ENCODE results near the gene RAP1GAP2.
A peak's percentile ranks its signal among the peaks of the same experiment; 100 is the strongest.
"Not testable (repeated sequence)": the region's sequence is repeated elsewhere in the genome, so short reads cannot be mapped to it uniquely, and the experiment has no call there.

Gene RAP1GAP2

DNA sequence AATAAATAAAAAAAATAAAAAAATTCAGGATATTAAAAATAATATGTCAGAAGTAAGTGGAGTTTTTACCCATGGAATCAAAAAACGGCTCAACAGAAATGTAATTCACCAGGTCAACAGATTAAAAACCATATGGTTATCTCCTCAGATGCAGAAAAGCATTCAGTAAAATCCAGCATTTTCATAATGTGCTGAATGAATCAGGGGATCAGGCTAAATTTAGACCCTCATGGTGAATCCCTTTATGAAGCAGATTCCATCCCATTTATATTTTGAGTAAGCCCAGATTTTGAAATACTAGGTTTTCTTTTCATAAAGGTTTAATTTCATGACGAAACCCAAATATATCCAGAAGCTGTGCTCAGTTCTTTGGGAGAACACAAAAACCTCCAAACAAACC lies 182.8 kb downstream of the RAP1GAP2 start:
- DNase-seq = no peak

DNA sequence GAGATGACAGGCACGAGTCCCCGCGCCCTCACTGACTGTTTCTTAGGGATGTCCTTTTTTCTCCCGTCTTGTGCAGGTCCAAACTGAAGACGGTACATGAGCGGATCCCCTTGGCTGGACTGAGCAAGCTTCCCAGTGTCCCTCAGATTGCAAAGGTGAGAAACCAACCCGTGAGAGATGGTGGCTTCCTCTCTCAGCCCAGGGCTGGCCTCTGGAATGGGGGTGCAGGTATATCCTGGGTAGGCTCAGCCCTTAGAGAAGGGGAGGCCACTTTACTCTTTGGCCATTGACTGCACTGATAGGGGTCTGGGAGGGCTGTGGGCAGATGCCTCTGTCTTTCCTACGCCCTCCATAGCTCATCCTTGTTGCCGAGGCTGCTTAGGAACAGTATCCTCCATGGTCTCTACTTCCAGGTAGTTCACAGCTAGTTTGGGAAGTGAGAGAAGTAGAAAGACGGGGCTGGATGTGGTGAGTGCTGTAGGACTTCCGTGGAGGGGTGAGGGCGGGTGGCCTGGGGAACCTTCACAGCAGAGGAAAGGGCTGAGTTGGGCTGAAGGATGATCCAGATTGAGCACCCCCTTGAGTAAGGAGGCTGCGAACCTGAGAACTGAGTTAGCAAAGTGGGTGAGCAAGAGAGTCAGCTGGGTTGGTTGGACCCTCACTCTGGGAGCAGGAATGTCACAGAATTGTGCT lies 184.1 kb downstream of the RAP1GAP2 start:
- DNase-seq = no peak

DNA sequence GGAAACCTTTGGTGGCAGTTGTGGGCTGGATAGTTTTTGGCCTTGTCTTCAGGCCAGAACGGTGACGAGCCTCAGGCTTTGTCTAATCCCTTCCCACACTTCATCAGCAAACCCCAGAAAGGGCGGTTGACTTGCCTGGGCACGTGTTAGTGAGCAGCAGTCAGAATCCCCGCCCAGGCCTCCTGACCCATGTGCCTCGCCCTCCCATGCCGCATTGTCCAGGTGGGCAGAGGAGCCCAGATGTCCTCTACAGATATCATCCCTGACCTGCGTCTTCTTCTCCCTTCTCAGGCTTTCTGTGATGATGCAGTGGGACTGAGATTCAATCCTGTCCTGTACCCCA lies 184.6 kb downstream of the RAP1GAP2 start:
- no peak for DNase-seq

DNA sequence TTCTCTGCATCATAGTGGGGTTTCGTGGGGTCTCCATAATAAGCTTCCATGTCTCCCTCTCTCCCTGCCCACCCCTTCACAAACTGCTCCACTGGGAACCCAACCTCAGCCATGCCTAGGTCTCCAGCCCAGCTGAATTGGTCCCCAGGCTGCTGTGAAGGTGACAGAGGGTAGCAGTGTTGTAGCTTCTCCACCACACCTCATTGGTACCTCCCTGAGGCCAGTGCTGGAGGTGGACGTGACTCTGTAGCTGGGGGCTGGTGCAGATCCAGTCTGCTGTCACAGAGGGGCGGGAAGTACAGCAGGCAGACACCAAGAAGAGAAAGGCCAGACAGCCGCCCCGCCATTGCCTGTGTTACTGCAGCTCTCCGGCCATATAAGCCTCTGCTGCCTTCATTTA lies 185.1 kb downstream of the RAP1GAP2 start:
- DNase-seq = no peak

DNA sequence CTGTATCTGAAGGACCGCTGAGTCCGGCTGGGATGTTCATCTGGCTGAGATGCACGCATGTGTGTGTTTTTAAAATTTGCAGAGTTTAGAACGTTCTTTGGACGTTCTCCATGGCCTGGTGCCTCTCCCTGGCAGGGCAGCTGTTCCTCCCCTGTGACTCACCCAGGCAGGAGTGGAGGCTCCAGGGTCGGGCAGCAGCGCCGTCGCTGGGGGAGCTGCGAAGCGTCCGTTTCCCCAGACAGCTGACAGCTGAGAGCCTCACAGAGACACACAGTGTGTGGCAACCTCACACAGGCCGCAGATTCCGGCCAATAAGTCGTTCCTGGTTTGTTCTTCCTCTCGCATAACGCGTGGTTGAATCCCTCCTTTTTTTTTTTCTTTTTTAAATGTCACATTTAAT lies 186.6 kb downstream of the RAP1GAP2 start:
- DNase-seq = no peak

DNA sequence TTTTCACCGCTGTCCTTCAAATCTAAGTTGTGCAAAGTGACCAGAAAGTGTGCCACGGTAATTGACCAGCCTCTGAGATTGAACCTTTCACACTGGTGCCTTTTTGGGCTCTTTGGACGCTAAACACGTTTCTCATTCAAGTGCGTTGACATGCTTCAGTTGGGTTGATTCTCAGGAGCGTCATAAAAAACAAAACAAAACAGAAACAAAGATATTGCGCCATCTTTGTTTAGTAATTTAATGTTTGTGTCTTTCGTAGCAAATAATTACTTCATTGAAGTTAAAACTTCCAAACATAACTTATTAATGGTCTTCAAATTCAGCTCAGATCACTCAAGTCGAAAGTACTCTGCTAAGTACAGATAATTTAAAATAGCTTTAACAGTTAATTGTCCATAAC lies 187.0 kb downstream of the RAP1GAP2 start:
- no peak for DNase-seq

DNA sequence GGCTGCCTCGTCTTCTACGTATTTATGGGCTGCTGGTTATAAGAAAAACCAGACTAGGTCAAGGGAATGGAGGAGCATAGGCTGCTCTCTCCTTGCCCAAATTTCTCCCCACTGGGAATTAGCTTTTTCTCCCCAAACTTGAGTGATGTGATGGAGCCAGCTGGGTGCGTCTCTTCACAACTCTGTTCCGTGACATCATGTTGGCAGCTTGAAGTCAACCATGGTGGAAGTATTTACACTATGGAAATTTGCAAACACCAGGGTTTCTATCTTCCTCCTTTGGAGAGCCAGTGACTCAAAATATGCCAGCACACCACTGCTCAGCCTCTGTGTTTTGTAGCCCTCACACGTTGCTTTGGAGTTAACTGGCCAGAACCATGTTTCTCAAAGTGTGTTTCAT lies 189.1 kb downstream of the RAP1GAP2 start:
- no peak for DNase-seq

DNA sequence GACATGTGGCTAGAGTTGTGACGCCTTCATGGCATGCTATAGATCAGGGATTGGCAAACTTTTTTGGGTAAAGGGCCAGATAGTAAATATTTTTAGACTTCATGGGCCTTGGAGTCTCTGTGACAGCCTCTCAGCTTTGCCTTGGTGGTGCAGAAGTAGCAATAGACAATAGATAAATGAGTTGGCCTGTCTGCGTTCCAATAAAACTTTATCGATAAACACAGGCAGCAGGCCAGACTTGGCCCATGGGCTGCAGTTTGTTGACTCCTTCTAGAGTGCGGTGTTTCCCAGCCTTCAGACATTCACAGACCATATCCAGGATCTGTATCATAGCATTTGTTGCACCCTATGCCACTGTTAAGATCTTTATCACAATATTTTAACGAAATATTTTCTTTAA lies 190.7 kb downstream of the RAP1GAP2 start:
- no peak for DNase-seq

DNA sequence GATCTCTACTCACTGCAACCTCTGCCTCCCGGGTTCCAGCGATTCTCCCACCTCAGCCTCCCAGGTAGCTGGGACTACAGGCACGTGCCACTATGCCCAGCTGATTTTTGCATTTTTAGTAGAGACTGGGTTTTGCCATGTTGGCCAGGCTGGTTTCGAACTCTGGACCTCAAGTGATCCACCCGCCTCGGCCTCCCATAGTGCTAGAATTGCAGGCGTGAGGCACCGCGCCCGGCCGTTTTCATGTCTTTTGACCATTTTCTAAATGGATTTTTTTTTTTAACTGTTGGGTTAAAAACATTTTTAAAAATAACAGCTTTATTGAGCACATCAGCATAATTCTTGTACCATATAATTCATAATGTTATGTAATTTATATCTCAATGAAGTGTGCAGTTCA lies 193.2 kb downstream of the RAP1GAP2 start:
- DNase-seq = not testable (repeated sequence)

DNA sequence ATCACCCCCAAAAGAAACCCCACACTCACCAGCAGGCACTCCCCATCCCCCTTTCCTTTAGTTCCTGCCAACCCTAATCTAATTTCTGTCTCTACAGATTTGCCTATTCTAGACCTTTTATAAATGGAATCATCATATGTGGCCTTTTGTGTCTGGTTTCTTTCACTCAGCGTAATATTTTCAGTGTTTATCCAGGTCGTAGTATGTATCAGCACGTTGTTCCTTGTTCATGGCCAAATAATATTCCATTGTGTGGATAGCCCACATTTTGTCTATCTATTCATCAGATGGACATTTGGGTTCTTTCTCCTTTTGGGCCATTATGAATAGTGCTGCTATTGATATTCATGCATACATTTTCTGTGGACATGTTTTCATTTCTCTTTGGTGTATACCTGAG lies 193.6 kb downstream of the RAP1GAP2 start:
- no peak for DNase-seq

DNA sequence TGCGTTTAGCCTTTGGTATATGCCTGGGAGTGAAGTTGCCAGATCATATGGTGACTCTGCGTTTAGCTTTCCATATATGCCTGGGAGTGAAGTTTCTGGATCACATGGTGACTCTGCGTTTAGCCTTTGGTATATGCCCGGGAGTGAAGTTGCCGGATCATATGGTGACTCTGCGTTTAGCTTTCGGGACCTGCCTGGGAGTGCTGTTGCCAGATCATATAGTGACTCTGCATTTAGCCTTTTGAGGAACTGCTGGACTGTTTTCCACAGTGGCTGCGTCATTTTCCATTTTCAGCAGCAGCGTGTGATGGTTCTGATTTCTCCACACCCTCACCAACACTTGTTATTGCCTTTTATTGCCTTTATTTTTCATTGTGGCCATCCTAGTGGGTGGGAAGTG lies 194.2 kb downstream of the RAP1GAP2 start:
- DNase-seq = no peak

DNA sequence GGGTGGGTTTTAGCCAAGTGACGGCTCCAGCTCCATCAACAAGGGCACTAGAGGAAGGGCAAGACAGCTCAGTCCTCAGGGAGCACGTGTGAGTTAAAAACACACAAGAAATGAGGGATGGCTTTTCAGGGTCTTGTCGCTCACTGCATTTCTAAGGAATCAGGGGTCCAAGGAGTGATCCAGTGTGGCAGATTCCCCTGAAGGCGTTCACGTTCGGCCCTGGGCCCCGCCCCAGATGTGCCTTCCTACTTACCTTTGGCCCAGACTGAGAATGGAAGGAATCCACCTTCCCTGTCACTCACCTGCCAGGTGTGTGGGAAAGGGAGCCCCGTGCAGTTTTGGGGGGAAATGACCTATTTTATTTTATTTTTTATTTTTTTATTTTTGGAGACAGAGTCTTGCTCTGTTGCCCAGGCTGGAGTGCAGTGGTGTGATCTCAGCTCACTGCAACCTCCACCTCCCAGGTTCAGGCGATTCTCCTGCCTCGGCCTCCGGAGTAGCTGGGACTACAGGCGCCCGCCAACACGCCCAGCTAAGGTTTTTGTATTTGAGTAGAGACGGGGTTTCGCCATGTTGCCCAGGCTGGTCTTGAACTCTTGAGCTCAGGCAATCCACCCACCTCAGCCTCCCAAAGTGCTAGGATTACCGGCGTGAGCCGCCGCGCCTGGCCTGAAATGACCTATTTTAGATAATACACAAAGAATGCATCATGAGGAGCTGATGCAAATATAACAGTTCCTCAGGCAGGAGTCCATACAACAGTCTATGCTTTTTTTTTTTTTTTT lies 195.3 kb downstream of the RAP1GAP2 start:
- not testable (repeated sequence) for DNase-seq

DNA sequence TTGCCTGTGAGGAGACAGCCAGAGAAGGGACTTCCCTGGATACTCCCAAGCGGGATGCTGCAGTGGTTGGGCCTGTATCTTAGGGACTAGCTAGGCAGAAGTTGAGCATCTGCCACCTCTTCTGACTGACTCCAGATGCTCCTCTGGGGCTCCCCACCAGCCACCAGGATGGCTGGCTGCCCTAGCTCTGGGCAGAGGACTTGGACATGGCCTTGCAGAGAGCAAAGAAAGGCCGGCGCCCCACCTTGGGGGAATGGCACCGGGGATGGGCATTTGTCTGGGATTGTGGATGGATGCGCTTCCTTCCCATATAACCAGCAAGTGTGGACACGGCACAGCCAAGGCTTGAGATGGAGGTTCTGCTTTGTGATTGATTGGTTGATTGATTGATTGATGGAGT lies 198.2 kb downstream of the RAP1GAP2 start:
- DNase-seq = no peak

DNA sequence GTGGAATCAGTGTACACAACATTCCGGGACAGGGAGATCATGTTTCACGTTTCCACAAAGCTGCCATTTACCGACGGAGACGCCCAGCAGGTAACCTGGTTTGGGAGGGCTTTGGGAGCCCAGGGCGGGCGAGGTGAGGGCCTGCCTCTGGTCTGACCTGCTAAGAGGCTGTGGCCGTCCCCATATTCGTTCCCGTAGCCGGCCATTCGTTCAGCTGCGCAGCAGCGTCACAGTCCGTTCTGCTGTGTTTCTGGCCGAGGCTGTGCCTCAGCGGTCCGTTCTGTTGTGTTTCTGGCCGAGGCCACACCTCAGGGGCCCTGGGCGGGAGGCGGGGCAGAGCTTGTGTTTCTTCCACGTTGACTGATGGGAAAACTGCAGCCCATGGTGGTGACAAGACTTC lies 199.1 kb downstream of the RAP1GAP2 start:
- DNase-seq = no peak

DNA sequence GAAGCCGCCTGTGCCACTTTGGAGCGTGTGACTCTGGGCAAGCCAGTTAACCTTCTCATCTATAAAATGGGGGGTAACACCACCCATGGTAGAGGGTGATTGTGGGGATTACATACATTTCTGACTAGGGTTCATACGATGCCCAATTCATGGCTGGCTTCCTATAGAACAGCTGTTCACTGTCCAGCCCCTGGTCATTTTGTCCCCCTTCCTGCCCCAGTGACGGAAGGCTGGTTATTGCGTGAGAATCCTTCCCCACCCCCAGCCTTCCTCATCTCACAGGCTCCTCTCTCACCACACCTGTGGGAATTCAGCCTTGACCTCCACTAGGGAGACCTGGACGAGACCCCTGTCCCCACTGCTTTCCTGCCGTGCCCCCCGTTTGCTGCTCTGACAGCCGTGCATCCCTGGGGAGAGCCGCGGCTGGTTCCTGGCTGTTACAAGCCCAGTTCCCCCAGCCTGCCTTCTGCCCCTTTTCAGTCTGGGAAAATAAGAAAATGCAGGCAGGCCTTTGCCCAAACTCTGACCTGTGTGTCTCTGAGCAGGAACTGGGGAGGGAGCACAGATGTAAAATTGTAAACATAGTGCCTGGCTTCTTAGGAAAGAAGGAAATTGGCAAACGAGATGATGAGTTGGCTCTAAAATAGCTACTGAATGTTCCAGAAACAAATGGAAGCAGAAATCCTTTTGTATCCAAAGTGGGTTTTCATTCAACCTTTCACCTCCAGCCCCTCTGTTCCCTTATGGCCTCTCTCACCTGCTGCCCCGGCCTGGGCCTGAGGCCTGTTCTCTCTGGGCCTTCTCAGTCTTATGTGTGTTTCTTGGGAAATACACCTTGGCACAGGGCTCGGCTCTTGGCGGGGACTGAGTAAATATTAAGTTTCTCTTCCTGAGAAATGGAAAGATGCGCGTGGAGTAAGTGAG lies 199.9 kb downstream of the RAP1GAP2 start:
- no peak for DNase-seq

DNA sequence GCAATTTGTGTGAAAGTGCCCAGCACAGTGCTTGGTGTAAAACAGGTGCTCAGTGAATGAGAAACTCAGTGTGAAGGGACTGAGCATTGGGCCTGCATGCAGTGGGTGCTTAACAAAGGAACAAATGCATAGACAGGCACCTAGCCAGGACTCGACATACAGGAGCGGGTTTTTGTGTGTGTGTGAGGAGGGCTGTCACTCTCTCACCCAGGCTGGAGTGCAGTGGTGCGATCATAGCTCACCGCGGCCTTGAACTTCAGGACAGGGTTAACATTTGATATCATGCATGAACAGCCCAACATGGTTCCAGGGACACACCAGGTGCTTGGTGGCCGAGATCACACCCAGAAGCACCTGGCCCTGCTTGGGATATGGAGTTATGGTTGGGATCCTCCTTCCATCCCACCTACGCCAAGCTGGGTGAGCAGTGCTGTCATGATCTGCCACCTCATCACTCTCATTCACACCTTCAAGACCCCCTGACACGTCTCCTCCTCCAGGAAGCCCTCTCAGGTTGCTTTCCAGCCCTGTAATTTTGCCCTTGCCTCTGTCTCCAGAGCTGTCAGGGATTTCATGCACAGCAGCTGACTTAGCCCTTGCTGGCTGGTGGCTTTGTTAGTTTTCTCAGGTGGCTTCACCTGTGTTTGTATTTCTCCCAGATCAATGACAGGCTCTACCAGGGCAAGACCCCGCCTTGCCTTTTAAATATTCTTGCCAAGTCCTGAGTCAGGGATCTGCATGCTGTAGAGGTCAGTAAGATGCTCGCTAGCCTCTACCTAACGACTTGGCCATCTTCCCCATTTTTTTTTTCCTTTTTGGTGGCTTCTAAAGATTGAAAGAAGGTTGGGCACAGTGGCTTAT lies 200.8 kb downstream of the RAP1GAP2 start:
- no peak for DNase-seq

DNA sequence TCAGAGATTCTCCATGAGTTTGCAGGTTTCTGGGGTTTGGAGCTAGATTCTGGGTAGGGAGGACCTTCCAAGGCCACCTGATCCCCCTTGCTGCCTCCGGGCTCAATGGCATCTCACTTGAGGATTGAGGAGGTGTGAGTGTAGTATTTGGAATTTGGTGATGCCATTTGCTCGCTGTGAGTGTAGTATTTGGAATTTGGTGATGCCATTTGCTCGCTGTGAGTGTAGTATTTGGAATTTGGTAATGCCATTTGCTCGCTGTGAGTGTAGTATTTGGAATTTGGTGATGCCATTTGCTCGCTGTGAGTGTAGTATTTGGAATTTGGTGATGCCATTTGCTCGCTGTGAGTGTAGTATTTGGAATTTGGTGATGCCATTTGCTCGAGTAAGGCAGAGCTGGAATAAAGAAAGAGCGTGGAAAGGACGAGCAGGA lies 202.2 kb downstream of the RAP1GAP2 start:
- not testable (repeated sequence) for DNase-seq

DNA sequence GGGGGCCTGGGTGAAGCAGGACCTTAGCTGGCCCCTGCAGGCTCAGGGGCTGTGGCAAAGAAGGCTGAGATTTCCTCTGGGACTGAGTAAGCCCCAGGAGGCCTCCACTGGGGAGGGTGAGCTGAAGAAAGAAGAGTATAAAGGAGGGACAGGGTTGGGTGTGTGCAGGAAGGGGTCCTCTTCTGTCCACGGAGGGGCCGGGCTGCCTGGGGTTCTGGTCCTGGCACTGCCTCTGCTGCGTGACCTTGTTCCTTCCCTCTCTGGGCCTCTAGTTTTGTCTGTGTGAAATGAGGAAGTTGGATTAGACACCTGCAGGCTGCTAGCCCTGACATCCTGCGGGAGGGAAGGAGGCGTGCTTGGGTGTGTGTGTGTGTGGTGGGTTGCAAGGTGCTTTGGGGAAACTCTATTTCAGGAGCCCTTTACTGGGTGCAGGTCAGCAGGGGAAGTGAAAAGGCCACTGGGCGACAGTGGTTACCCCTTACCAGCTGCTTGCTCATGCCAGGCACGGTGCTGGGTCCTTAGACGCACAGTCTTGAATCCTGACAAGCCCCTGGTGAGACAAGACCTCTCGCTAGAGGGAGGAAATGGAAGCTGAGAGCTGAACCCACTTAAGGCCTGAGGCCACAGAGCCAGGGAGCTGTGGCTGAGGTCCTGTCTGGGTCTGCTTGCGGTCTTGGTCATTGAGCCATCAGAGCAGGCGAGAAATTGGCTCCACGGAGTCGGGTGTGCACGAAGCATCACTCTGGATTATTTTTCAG lies 206.5 kb downstream of the RAP1GAP2 start:
- no peak for DNase-seq

DNA sequence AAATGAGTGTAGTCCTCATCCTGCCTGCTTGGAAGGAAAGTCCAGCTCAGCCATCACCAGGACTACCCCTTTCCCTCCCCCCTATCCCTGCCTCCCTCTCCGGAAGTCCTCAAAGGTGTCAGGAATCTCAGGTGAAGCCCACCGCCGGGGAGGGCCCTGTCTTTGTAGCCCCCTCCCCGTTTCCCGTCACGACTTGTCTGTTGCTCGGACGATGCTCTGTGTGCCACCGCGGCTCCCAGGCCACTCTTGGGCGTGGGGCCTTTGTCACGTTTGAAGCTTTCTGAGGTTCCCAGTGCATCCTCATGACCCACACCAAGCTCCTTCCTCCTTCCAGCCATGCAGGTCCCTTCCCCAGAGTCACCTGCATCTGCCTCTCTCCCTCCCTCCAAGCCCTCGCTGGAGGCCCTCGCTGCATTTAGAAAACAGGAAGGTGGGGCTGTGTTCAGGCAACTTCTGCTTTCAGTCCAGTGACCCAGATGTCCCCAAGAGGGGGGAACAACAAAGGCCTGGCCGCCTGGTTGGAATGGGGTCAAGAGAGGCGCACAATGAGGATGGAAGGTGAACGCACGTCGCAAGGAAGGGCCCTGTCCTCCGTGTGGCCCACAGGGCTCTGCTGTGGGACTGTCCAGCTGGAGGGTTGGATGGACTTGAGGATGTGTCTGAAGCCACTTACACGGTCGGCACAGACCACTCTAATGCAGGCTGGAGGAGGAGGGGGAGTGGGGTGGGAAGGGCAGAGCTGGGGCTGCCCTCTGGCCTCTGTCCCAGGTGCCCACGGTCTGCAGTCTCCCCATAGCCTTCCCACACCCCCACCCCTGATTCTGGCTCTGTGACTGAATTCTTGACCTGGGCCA lies 207.3 kb downstream of the RAP1GAP2 start:
- DNase-seq = no peak

DNA sequence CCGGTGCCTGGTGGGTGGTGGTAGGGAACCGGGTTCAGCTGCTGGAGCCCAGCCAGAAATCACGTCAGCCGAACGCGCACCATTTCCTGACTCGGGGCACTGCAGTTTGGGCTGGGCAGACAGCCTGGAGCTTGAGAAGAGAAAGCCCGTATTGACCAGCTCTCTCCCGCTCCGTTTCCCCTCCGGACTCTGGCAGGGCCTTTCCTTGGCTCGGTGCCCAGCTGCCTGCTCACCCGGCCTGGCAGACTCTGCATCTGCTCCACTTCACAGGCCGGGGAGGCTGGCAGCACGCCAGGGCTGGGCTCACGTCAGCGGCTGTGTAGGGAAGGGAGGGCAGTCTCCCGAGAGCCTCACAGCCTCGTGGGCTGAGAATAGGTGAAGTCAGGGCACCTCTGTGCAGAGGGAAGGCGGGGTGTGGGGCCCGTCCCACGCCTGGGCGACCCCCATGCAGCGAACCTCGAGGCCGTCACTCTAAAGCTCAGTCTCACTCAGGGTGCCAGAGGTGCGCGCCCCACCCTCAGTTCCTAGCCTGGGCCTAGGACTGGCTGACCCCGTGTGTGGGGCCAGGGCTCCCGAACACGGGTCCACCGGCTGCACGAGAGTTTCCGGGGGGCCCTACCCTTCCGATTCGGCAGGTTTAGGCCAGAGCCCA lies 208.0 kb downstream of the RAP1GAP2 start:
- DNase-seq = peak; percentile 62

Measured in stimulated activated CD4-positive, alpha-beta T cell treated with anti-CD3 and anti-CD28 coated beads, Interleukin-4, amount 100 ng/mL, for 24 hours (primary cell).